GM19351 (cell line): Measurements from ENCODE around the gene CDYL.

ENCODE experiments used
- ATAC-seq: cut with Tn5 transposase; IDR thresholded peaks from one replicate; pipeline ENCODE4 v1.9.1; 2021; ENCODE audit warnings: mild to moderate bottlenecking, moderate library complexity; ENCODE audit not compliant: unreplicated experiment

The CDYL gene

GRCh38 chr6:4903751-4904370 lies 127.7 kb downstream of the CDYL start:
- ATAC-seq: no peak

- no peak for ATAC-seq
Observed at GRCh38 chr6:4904461-4905025, 128.3 kb downstream of the CDYL start.

GRCh38 chr6:4905826-4906225 lies 129.6 kb downstream of the CDYL start:
- no peak for ATAC-seq

- ATAC-seq: peak; percentile 42
Observed at GRCh38 chr6:4906293-4907276, 130.4 kb downstream of the CDYL start.

GRCh38 chr6:4907602-4908001 lies 131.4 kb downstream of the CDYL start:
- peak; percentile 55 for ATAC-seq

- no peak for ATAC-seq
Observed at GRCh38 chr6:4908062-4908461, 131.9 kb downstream of the CDYL start.

GRCh38 chr6:4909063-4909706 lies 133.0 kb downstream of the CDYL start:
- no peak for ATAC-seq

GRCh38 chr6:4910037-4910760 lies 134.0 kb downstream of the CDYL start:
- no peak for ATAC-seq

- no peak for ATAC-seq
Observed at GRCh38 chr6:4912559-4912958, 136.4 kb downstream of the CDYL start.

- no peak for ATAC-seq
Observed at GRCh38 chr6:4913705-4914419, 137.7 kb downstream of the CDYL start.

GRCh38 chr6:4914420-4915159 lies 138.4 kb downstream of the CDYL start:
- no peak for ATAC-seq

GRCh38 chr6:4916954-4917561 lies 140.9 kb downstream of the CDYL start:
- no peak for ATAC-seq

- no peak for ATAC-seq
Observed at GRCh38 chr6:4920914-4921410, 144.8 kb downstream of the CDYL start.

GRCh38 chr6:4922488-4923037 lies 146.4 kb downstream of the CDYL start:
- no peak for ATAC-seq

- no peak for ATAC-seq
Observed at GRCh38 chr6:4923081-4923480, 146.9 kb downstream of the CDYL start.

- no peak for ATAC-seq
Observed at GRCh38 chr6:4924661-4925271, 148.6 kb downstream of the CDYL start.

GRCh38 chr6:4925580-4925979 lies 149.4 kb downstream of the CDYL start:
- ATAC-seq: no peak

- ATAC-seq: no peak
Observed at GRCh38 chr6:4928426-4928825, 152.2 kb downstream of the CDYL start.
